NCI-H2227 treated with DMSO at 0.1 percent for 48 hours (cell line): Measurements from ENCODE around the gene OLFML3.
"Not testable (repeated sequence)": the region's sequence is repeated elsewhere in the genome, so short reads cannot be mapped to it uniquely, and the experiment has no call there.

Source experiments
- DNase-seq: peaks from one replicate; lab custom pipeline; 2025; lab: John Stamatoyannopoulos, UW

Gene OLFML3, protein sequence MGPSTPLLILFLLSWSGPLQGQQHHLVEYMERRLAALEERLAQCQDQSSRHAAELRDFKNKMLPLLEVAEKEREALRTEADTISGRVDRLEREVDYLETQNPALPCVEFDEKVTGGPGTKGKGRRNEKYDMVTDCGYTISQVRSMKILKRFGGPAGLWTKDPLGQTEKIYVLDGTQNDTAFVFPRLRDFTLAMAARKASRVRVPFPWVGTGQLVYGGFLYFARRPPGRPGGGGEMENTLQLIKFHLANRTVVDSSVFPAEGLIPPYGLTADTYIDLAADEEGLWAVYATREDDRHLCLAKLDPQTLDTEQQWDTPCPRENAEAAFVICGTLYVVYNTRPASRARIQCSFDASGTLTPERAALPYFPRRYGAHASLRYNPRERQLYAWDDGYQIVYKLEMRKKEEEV

GRCh38 chr1:113978863-113979702 lies at the start of gene OLFML3:
TSS of gene OLFML3 (plus strand) at chr1:113979474. CDS start at chr1:113979517, 43 bp downstream.
- DNase-seq: peak; percentile 76

- no peak for DNase-seq
Observed at GRCh38 chr1:113929750-113930498, 49.4 kb upstream of the OLFML3 start.

DNA sequence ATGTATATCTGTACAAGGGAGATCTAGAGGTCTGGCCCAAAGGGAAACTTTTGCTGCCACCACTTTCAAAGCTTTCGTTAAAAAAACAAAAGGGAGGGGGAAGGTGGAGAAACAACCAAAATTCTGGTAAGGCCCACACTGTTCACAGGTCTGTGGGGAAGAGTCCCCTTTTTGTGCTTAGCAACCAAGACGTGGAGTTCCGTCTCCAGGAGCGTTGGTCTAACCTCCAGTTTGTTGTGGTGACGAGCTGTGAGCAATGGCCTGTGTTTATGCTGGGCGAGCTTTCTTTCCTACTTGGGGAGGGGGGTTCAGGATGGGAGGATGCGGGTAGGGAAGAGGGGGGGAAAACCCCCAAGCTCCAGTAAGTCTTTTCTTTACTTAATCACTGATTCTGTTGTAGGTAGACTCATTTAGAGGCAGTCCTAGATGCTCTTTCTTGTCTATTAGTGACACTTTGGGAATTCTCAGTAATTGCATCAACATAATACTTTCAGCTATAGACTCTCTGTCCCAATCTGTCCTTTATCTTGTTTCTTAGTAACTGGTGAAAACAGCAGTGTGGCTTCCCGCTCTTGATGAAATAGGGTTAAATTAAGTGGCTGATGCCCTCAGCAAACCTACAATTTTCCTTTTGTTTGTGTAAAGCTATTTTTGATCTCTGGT lies 48.6 kb upstream of the OLFML3 start:
- DNase-seq: peak; percentile 84

DNA sequence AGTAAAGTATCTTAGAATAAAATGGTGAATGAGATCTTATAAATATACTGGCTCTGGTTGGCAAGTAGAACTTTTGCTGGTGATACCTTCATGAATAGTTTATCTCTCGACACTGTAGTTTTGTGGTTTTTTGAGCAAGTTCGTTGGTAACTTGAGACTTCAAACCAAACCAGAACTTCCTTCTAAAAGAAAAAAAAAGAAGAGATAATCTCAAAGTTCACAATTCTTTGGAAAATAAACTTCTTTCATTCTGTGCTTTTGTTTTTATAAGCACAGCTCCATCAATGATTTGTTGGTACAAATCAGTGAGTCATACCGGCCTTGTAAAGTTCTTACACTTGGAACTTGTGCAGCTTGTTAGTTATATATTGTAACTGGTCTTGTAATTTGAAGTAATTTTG lies 47.8 kb upstream of the OLFML3 start:
- DNase-seq: no peak

- no peak for DNase-seq
Observed at GRCh38 chr1:113934006-113934405, 45.3 kb upstream of the OLFML3 start.

DNA sequence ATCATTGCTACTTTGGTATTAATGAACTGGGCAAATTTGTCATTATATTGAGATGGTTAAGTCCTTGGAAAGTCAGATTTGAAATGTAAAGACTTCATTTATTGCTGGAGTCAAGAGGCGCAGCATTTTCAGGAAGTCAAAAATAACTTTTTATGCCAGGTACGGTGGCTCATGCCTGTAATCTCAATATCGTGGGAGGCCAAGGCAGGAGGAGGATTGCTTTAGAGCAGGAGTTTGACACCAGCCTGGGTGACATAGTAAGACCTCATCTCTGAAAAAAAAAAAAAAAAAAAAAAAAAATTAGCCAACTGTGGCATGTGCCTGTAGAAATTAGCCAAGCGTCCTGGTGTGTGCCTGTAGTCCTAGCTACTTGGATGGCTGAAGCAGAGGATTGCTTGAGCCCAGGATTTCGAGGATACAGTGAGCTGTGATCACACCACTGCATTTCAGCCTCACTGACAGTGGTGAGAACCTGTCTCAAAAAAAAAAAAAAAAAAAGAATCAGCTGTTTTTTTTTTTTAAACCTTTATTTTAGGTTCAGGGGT lies 44.7 kb upstream of the OLFML3 start:
- DNase-seq: no peak

GRCh38 chr1:113935176-113935575 lies 44.1 kb upstream of the OLFML3 start:
- no peak for DNase-seq

- no peak for DNase-seq
Observed at GRCh38 chr1:113935970-113936369, 43.3 kb upstream of the OLFML3 start.

DNA sequence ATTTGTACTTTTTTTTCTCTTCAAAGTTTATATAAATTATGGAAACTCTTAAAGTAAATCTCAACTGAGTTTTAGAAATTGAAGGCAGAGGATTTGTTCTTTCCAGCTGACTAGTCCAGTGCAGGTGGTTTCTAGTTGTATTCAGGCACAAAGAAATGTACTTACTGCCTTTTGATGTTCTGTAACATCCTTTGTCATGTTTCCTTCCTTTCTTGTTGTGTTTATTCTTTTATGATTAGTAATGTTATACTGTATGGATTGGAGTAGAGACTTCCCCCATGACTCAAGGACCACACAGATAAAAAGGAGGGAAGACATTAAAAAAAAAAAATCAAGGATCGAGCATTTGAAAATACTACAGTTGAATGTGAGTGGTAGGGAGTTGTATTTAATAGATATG lies 42.1 kb upstream of the OLFML3 start:
- no peak for DNase-seq

DNA sequence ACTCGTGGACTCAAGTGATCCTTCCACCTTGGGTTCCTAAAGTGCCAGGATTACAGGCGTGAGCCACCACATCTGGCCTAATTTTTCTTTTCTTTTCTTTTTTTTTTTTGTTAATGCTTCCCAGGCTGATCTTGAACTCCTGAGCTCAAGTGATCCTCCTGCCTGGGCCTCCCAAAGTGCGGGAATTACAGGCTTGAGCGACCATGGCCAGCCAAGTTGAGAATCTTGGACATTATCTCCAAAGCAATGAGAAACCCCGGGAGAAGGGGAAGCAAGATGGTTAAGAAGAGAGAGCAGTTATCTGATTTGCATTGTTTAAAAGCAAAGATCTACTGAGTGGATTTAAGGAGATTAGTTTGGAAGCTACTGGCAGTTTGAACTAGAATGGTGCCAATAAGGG lies 41.1 kb upstream of the OLFML3 start:
- no peak for DNase-seq

DNA sequence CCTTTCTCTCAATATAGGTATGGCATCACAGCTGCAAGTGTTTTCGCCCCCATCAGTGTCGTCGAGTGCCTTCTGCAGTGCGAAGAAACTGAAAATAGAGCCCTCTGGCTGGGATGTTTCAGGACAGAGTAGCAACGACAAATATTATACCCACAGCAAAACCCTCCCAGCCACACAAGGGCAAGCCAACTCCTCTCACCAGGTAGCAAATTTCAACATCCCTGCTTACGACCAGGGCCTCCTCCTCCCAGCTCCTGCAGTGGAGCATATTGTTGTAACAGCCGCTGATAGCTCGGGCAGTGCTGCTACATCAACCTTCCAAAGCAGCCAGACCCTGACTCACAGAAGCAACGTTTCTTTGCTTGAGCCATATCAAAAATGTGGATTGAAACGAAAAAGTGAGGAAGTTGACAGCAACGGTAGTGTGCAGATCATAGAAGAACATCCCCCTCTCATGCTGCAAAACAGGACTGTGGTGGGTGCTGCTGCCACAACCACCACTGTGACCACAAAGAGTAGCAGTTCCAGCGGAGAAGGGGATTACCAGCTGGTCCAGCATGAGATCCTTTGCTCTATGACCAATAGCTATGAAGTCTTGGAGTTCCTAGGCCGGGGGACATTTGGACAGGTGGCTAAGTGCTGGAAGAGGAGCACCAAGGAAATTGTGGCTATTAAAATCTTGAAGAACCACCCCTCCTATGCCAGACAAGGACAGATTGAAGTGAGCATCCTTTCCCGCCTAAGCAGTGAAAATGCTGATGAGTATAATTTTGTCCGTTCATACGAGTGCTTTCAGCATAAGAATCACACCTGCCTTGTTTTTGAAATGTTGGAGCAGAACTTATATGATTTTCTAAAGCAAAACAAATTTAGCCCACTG lies 38.7 kb upstream of the OLFML3 start:
- DNase-seq: no peak

- no peak for DNase-seq
Observed at GRCh38 chr1:113941245-113941559, 38.1 kb upstream of the OLFML3 start.

GRCh38 chr1:113942527-113942926 lies 36.7 kb upstream of the OLFML3 start:
- DNase-seq: no peak

DNA sequence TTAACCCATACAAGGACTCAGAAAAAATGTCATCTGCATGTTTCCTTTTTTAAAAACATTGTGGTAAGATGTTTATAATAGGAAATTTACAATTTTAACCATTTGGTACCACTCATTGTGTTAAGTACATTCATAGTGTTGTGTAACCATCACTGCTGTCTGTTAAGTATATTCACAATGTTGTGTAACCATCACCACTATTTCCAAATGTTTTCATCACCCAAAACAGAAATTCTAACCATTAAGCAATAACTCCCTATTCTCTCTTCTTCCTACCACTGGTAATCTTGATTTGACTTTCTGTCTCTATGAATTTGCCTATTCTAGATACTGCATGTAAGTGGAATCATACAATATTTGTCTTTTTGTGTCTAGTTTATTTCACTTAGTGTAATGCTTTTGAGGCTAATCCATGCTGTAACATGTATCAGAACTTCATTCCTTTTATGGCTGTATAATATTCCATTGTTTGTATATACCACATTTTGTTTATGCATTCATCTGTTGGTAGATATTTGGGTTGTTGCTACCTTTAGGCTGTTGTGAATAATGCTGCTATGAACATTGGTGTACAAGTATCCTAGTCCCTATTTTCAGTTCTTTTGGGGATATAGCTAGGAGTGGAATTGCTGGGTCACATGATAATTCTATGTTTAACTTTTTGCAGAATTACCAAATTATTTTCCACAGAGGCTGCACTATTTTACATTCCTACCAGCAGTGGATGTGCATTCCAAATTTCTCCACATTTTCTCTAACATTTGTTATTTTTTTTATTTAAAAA lies 36.1 kb upstream of the OLFML3 start:
- DNase-seq: no peak

GRCh38 chr1:113945329-113945728 lies 33.9 kb upstream of the OLFML3 start:
- no peak for DNase-seq

GRCh38 chr1:113946112-113946511 lies 33.2 kb upstream of the OLFML3 start:
- no peak for DNase-seq

DNA sequence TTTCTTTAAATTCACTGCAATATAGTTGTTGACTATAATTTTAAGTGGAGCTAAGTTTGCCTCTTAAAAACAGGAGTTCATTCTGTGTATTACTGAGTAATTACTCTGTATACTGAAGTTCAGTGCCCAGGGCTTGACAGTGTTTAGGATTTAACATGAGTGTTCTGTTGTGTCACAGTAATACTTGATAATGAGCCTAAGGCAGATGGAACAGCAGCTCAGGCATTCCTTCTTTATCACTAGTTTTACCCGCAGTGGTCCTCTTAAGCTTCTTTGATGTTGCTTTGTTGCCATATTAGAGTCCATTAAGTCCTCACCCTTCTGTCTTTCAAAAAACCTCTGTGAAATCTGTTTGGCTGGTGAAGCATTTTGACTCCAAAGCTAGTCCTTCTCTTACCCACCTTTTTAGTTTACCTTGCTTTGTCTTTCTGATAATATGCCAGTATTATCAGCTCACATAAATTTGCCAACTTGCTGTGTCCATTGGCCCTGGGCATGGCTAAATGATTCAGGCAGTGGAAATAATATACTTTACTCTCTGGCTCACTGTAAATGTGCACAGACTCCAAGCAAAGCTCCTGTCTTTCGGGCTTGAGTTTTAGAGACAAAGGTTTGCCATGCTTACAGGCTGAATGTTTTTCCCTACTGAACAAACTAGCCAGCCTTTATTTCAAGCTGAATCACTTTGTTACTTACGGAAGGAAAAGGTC lies 32.4 kb upstream of the OLFML3 start:
- DNase-seq: no peak

- DNase-seq: no peak
Observed at GRCh38 chr1:113947388-113948107, 31.7 kb upstream of the OLFML3 start.

GRCh38 chr1:113948151-113948550 lies 31.1 kb upstream of the OLFML3 start:
- DNase-seq: not testable (repeated sequence)
